ENCODE data around the gene CBY2.
"Not testable (repeated sequence)": the region's sequence is repeated elsewhere in the genome, so short reads cannot be mapped to it uniquely, and the experiment has no call there.

The CBY2 gene, protein sequence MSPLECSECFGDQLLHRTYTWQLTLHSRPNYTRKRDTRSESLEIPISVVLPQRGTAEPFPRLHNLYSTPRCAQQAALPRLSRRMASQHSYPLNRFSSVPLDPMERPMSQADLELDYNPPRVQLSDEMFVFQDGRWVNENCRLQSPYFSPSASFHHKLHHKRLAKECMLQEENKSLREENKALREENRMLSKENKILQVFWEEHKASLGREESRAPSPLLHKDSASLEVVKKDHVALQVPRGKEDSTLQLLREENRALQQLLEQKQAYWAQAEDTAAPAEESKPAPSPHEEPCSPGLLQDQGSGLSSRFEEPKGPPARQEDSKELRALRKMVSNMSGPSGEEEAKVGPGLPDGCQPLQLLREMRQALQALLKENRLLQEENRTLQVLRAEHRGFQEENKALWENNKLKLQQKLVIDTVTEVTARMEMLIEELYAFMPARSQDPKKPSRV

DNA sequence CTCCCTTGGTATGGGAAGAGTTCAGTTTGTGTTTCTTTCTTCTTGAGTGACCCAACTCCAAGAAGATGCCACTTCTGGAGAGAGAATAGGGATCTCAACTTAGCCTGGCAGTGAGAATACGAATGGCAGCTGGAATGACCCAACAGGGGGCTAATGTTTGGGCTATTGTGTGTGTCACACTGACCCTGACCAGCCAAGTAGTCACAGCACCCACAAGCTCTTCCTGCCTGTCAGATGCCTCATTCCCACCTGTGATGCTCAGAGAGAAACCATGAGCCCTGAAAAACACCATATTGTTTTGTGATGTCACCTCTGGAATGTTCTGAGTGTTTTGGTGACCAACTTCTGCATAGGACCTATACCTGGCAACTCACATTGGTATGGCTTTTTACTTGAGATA is at the start of gene CBY2:
Gene CBY2 (plus strand): TSS at position 233 of the 400 bp plus-strand sequence. CDS start 71 bp downstream, at position 304.
- DNase-seq (ENCODE audit: low spot score) = peak; percentile 10

DNA sequence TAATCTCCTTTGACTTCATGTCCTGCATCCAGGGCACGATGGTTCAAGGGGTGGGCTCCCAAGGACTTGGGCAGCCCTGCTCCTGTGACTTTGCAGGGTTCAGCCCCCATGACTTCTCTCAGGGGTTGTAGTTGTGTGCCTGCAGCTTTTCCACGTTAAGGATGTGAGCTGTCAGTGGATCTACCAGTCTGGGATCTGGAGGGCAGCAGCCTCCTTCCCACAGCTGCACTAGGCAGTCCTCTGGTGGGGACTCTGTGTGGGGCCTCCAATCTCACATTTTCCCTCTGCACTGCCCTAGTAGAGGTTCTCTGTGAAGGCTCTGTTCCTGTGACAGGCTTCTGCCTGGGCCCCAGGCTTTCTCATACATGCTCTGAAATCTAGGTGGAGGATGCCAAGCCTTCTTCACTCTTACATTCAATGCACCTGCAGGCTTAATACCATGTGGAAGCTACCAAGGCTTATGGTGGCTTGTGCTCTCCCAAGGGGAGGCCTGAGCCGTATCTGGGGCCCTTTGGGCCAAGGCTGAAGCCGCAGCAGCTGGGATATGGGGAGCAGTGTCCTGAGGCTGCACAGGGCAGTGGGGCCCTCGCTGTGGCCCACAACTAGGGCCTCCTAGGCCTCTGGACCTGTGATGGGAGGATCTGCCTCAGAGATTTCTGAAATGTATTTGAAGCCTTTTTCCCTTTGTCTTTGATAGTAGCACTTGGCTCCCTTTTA is 47.3 kb upstream of the CBY2 start:
- no peak for DNase-seq (ENCODE audit: low spot score)

DNA sequence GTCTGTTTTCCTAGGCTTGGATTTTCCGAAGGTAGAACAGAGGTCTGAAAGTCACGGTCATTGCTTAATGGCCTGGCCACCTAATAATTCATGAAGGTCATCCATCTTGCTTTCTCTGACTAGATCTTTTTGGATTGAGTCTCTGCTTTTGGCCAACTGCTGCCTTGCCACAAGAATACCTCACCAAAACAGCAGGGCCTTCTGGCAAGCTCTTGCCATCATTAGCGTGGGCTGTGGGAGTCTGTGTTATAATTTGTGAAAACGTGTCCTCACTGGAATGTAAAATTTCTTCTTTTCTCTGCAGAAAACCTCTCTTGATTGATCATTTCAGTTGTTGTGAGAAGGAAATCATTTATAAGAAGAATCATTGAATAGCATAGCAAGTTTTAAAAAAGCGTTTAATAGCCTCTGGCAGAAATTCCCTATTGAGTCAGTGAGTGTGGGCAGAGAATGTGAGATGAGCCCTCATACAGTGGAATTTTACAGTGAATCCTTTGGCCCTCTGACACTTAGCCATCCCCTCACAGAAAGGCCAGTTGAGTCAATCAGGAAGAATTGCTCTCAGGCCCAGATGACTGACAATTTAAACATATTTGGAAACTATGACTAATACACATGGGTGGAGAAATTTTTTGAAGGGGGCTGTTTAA is 43.4 kb upstream of the CBY2 start:
- peak; percentile 44 for DNase-seq (ENCODE audit: low spot score)

DNA sequence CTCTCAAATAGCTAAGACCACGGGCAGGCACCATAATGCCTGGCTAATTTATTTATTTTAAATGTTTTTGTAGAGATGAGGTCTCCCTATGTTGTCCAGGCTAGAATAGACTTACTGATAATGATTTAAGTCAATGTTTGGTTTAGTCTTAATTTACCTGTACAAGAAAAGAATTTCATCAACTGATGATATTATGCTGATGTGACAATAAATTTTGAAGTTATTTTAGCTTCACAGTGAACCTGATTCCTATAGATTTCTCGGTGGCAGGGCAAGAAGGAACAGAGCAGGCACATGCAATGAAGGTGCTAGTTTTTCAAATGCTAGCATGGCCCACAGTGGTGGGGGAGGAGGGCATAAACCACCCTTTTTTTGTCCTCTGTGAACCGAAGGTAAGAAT is 42.6 kb upstream of the CBY2 start:
- no peak for DNase-seq (ENCODE audit: low spot score)

DNA sequence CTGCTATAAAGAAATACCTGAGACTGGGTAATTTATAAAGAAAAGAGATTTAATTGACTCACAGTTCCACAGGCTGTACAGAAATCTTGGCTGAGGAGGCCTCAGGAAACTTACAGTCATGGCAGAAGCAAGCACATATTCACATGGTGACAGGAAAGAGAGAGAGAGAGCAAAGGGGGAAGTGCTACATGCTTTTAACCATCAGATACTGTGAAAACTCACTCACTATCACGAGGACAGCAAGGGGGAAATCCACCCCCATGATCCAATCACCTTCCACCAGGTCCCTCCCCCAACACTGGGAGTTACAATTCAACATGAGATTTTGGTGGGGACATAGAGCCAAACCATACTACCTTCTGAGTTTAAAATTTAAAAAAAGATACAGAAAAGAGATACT is 41.7 kb upstream of the CBY2 start:
- DNase-seq (ENCODE audit: low spot score) = not testable (repeated sequence)

DNA sequence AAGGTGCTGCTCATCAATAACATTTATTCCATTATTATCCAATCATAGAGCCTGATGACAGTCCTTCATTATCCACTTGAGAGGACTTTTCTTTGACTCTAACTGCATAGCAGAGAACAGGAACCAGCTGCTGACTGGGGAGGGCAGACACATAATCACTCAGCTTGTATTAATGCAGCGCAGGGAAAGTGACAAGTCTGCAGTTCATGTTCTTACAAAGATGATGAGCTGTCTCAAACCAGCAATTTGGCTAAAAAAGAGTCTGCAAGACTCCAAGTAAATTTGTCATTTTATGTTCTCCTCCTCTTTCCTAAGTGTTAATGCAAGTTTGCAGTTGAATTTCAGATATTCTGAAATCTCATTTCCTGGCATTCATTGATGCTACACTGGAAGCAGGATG is 40.0 kb upstream of the CBY2 start:
- no peak for DNase-seq (ENCODE audit: low spot score)

DNA sequence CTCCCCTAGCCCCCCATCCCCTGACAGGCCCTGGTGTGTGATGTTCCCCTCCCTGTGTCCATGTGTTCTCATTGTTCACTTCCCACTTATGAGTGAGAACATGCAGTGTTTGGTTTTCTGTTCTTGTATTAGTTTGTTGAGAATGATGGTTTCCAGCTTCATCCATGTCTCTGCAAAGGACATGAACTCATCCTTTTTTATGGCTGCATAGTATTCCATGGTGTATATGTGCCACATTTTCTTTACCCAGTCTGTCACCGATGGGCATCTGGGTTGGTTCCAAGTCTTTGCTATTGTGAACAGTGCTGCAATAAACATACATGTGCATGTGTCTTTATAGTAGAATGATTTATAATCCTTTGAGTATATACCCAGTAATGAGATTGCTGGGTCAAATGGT is 39.2 kb upstream of the CBY2 start:
- DNase-seq (ENCODE audit: low spot score) = not testable (repeated sequence)

DNA sequence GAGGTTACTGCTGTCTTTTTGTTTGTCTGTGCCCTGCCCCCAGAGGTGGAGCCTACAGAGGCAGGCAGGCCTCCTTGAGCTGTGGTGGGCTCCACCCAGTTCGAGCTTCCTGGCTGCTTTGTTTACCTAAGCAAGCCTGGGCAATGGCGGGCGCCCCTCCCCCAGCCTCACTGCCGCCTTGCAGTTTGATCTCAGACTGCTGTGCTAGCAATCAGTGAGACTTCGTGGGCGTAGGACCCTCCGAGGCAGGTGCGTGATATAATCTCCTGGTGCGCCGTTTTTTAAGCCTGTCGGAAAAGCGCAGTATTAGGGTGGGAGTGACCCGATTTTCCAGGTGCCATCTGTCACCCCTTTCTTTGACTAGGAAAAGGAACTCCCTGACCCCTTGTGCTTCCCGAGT is 32.5 kb upstream of the CBY2 start:
- DNase-seq (ENCODE audit: low spot score) = not testable (repeated sequence)

DNA sequence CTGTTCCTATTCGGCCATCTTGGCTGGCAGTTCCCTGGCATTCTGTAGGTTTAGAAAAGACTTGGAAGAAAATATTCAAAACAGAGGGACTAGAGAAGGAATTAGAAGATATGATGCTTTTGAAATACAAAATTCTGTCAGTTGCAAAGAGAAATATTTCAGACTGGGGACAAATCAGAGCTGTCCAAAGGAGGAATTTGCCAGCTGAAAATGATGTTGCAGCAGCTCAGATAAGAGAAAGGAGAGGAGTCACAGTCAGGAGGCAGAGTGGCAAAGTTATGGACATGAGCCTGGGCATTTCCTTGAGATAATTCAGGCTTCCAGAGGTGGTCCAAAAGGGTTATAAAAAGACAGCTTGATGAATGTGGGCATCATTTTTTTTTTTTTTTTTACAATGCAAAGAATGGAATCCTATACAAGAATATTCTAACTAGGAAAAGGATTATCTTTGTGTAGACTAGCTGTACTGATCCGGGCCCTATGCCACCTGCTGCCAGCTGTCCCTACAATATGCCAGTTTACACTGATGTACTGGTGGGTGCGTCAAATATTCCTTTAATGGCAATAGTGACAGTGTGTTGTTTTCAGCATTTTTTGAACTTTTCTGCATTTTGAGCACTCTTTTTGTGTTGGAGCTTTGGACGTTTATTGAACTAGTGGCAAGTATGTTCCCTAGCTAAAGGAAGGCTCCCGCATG is 31.8 kb upstream of the CBY2 start:
- DNase-seq (ENCODE audit: low spot score) = no peak

DNA sequence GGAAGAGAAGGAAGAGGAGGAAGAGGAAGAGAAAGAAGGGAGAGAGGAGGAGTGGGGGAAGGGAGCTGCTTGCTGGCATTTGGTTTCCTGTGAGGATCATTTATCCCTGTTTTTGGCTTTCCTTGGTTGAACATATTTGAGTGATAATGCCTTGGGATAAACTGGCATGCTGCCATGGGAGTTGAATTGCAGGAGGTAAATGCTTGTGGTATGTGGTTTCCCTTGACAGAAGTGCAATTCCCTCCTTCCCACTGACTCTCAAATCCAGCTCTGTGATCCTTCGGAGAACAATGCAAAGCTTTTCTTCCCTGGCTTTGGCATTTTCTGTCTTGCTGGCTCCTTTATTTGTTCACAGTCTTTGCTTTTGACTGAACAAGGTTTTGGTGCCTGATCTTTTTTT is 27.2 kb upstream of the CBY2 start:
- no peak for DNase-seq (ENCODE audit: low spot score)

DNA sequence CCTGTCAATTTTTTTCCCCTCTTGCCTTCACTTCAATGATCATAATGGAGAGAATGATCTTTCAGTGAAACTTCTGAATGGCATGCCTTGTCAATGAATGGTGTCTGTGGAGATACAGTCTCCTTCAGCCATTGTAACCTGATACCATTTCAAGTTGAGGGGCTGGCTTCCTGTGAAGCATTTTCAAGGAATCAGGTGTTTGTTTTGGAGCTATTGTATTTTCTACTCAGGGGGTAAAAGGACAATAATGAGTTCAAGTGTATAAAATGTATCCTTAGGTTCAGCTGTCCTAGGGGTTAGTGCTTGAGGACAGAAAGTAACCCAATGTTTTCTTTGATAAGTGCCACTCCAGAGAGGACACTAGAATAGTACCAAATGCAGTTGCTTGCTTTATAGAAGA is 23.8 kb upstream of the CBY2 start:
- no peak for DNase-seq (ENCODE audit: low spot score)

DNA sequence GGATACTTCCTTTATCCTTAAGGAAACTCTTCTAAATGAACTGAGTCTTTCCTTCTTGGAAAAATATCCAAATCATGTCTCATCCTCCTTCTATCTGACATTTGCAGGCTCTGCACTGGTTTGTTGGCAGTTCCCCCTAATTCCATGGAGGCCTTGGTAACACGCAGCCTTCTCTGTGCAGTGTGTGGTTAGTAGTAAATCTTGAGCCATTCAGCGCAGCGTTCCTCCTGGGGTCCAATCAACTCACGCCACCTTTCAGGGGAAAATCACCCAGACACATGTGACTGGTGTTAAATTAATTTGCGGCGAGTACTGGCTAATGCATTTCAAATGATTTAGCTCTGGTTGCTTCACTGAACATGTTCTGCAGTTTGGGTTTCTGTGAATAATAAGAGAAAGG is 21.0 kb upstream of the CBY2 start:
- DNase-seq (ENCODE audit: low spot score) = no peak

DNA sequence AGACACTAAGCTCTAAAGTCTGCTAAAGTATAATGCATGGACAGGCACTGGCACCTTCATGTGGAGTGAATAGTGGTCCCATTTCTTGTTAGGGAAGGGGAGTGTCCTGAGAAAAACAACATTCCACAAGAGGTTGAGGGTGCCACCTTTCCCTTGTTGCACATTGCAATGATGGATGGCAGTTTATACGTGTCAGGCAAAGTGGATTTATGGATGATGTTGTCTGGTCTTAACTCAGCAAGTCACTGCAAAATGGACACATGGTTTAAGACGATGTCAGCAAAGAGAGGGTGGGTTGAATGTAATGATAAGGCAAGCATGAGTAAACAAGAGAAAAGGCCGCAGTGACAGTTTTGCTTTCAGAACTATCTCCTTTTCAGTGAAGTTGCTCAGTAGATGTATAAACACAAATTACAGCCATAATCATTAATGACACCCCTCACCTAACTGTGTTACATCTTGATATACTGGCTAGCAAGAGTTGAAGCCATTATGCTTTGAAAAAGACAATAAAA is 19.6 kb upstream of the CBY2 start:
- DNase-seq (ENCODE audit: low spot score) = no peak

DNA sequence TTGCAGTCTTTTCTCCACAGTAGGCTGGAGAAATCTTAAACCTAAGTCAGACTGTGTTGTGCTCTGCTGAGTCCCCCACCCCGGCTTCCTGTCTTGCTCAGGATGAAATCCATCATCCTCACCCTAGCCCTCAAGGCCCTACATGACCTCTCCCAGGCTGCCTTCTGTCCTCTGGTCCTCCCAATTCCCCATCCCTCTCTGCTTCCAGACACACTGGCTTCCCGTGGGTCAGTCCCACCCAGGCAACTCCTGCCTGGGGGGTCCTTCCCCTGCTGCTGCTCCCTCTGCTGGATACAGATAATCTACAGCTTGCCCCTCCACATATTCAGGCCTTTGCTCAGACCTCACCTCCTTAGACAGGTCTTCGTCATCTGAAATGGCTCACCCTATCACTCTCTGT is 18.4 kb upstream of the CBY2 start:
- no peak for DNase-seq (ENCODE audit: low spot score)

DNA sequence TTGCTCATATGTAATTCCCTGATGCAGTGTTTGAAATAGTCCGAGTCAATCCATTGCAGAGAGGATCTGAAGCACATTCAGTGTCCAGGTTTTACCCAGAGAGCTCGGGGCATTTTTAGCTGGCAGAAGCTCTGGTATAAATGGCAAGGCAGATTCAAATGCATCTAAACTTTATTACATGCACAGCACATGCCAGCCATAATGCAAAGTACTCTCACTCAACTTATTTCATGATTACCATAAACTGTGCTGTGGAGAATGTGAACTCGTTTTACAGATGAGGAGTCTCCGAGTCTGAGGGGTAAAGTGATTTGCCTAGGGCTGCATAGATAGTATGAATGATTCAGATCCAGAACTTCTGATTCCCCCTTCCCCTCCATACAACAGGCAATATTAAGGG is 13.5 kb upstream of the CBY2 start:
- no peak for DNase-seq (ENCODE audit: low spot score)

DNA sequence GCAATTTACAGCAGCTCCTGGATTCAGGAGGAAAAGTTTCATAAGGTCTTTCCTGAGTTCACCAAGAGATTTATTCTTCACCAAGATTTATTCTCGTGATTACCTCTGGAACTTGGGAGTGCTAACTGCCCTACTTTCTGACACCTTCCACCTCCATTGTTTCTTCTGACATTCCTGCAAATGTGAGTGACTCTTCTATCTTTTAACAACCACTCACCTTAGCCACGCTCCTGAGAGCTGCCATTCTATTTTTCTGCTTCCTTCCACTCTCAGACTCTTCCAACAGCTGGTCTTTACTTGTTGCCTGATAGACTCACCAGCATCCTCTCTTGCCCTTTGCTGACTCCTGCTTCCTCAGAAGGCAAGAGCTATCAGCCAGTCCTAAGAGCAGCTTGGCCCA is 11.5 kb upstream of the CBY2 start:
- no peak for DNase-seq (ENCODE audit: low spot score)

DNA sequence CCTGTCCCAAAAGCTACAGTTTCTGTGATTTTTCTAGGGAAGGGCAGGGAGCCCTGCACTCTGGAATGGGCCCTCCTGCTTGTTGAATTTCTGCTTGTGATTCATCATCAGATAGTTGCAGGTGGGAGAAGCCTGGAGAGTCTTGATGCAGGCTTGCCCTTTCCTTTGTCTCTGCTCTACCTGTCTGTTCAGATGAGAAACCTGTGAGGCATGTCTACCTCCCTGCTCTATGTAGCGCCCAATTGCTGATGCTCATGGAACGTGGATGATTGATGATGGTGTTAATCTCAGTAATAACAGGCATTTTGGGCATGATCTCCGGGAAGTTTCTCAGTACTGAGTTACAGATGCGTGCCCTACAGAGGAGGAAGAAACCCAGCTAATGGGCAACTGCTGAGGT is 10.9 kb upstream of the CBY2 start:
- no peak for DNase-seq (ENCODE audit: low spot score)

DNA sequence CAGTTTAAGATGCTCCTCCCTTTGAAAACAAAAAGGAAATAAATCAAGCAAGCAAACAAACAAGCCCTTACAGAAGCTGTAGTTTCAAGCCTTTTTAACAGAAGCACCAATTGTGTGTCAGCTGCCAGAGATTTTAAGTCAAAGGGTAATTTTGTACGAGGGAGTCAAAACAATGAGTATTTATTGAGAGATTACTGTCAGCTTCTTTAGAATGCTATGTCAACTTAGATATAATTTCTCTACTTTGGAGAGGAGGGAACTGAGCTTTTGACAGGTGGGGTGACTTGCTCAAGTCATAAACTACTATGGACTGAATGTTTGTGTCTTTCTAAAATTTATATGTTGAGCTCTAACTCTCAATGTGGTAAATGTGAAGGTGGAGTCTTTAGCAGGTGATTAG is 10.5 kb upstream of the CBY2 start:
- no peak for DNase-seq (ENCODE audit: low spot score)

DNA sequence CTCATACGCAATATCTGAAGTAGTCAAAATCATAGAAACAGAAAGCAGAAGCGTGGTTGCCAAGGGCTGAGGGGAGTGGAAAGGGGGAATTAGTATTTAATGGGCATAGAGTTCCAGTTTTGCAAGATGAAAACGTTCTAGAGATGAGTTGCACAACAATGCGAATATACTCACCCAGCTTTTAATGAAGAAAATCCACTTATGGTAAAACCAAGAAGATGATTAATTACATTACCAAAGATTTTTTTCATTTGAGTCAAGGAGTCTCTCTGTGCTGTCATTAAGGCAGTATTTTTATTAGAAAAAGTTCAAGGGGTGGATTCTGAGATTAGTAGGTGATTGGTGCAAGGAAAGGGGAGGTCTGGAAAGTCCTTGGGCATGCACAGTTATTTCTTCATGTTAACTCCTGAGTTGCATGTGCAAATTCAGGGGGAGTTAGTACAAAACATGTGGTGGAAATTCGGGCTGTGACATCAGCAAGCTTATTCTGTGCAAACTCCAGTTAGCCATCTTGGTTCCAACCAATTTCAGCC is 6.9 kb upstream of the CBY2 start:
- no peak for DNase-seq (ENCODE audit: low spot score)

DNA sequence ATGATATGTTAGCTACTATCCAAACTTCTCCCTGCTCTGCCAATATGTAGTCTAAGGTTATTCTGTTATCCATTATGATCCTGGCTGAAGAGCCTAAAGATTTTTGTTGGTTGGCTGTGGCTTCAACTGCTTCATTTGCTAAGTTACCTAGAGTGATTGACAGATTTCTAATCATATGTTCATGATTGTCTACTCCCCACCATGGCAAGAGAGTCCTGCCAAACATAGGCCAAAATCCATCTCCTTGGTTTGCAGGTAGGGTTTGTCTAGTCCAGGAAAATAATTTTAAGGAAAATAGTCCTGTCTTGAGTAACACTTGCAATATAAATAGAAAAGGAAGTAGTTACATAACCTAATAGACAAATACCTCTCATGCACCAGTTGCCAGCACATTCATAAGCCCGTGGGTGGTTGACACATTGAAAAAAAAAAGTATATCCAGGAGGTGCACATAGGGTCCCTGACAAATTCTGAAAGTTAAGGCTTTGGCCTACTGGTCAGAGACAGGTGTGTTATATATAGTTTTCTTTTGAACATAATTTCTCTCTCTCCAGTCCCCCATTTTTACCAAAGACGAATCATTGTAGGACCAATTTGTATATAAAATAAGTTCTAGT is 5.4 kb upstream of the CBY2 start:
- no peak for DNase-seq (ENCODE audit: low spot score)

All from RKO (cell line).